Activated T-helper 2 cell treated with anti-CD3 and anti-CD28 coated beads, Interferon-gamma antibody, Interleukin-2, Interleukin-4, amounts not matched to agents 10 μg/mL and 5 μg/mL and 100 μg/mL, durations not matched to agents 14 hours and 24 hours and 36 hours (primary cell): ENCODE results near the gene RFT1. TPM values are rescaled to one million over a fixed set of nuclear protein-coding genes. Genes with fewer than 3 reads are reported as not detected.
"Not testable (repeated sequence)": the region's sequence is repeated elsewhere in the genome, so short reads cannot be mapped to it uniquely, and the experiment has no call there.

Experiments used
- DNase-seq: peaks from one replicate; pipeline ENCODE4 v3.0.0; 2021; ENCODE audit warnings: low spot score
- H3K27ac Mint-ChIP-seq: one replicate; pipeline ENCODE4 v1.8.0; 2021; ENCODE audit warnings: mixed read lengths
- H3K27me3 Mint-ChIP-seq: one replicate; pipeline ENCODE4 v1.8.0; 2021; ENCODE audit warnings: low read depth, mixed read lengths
- H3K36me3 Mint-ChIP-seq: one replicate; pipeline ENCODE4 v1.8.0; 2021; ENCODE audit warnings: low read depth, mixed read lengths
- H3K4me1 Mint-ChIP-seq: one replicate; pipeline ENCODE4 v1.8.0; 2021; ENCODE audit warnings: low read depth, mixed read lengths
- H3K4me3 Mint-ChIP-seq: one replicate; pipeline ENCODE4 v1.8.0; 2021; ENCODE audit warnings: low read depth, mild to moderate bottlenecking, moderate library complexity, mixed read lengths
- H3K9me3 Mint-ChIP-seq: one replicate; pipeline ENCODE4 v1.8.0; 2021; ENCODE audit warnings: mixed read lengths
- intact Hi-C: fragments of 100-400 bp; cut with micrococcal nuclease; formaldehyde crosslinking; loops from one replicate; pipeline ENCODE4 v1.15.1; 2023
- total RNA-seq: library from RNA; stranded (reverse); gene quantifications from 2 replicates; pipeline ENCODE4 v1.2.3, GENCODE V29; 2022

Gene RFT1
- total RNA-seq, 1 donor from 2014 or later = 36.4 TPM

DNA sequence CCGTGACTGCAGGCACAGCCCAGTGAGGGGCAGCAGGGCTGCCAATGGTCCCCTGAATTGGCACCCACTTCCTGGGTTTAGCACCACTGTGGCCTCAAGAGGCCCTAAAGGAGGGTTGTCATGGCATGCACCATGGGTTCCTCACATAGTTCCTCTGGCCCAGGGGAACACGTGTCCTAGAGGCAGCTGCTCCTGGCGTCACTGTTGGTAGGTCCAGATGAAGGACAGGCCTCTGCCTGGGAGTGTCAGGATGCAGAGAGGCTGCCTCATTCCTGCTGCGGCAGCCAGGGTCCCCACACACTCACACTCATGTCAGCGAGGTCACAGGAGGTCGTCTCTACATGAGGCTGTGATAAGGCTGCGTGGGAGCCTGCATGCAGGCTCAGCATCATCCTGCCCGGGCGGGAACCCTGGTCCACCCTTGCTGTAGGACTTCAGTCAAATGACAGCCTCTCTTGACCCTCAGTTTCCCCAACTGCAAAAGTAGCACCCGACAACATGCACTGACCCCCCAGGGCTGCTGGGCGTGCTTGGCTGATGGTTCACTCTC, 58.3 kb downstream of the RFT1 start:
- H3K27me3 Mint-ChIP-seq = no peaks in the 10 kb centered on the region
- peaks cover 13% of the 10 kb centered on the region for H3K4me1 Mint-ChIP-seq
- no peak for DNase-seq
- H3K27ac Mint-ChIP-seq = peak overlapping the region; percentile 91
- H3K4me3 Mint-ChIP-seq = peak overlapping the region; percentile 90
- no peaks in the 10 kb centered on the region for H3K9me3 Mint-ChIP-seq
- H3K36me3 Mint-ChIP-seq = no peaks in the 10 kb centered on the region
- intact Hi-C loops = loop anchor here (1.0 to 2.0 kb wide), 2 partner anchors 137 to 330 kb away; no protein-coding TSS in a partner anchor

DNA sequence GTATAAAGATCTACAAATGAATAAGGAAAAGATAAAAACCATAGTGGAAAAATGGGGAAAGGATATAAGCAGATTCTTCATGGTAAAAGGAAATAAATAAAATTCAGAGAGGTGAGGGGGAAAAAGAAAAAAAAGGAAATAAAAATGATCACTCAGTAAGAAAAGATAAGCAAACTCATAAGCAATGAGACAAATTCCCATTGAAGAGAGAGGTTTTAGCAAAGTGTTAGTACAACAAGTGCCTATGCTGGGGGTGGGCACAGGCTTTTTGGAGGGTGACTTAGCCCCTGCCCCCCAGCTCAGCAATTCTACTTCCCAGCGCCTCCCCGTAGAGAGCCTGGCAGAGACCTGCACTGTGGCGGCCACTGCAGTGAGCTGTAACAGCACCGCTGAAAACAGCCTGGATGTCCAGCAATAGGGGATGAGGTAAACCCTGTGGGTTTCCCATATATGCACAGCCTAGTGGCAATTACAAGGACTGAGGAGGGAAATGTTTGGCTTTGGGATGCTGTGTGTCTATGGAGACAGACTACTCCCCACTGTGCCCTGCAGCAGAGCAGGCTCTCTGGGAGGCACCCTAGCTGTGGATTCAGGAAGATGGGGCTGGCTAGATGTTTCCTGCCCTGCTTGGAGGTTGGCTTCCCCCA, 60.7 kb downstream of the RFT1 start:
- H3K4me3 Mint-ChIP-seq = no peak overlapping the region

DNA sequence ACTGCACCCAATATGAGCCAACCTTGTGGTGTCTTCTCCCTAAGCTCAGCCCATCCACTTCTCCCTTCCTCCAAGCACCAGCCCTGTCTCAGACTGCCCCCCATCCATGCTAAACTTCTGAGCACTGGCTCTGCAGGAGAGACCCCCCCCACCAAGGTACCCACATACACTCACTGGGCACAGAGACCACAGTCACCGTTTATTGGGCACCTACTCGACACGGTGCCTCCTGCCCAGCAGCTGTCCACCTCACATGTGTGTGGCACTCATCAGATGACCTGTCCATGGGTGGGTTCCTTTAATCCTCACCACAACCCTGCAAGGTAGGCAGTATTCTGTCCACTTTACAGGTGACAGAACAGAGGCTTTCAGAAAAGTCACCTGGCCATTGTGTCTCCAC, 62.1 kb downstream of the RFT1 start:
- Mint-ChIP-seq H3K9me3 (no peaks in the 10 kb centered on the region), H3K4me3 (no peak overlapping the region), H3K36me3 (no peaks in the 10 kb centered on the region), H3K27ac (no peak overlapping the region), H3K4me1 (peaks cover 10% of the 10 kb centered on the region), H3K27me3 (peaks cover 12% of the 10 kb centered on the region)
- DNase-seq = no peak
- intact Hi-C loops = no loop called here

More for the DNA sequence above, 60.7 kb downstream of the RFT1 start:
- H3K27ac Mint-ChIP-seq = no peak overlapping the region
- no peaks in the 10 kb centered on the region for H3K9me3 Mint-ChIP-seq
- H3K27me3 Mint-ChIP-seq = peaks cover 6% of the 10 kb centered on the region
- peaks cover 13% of the 10 kb centered on the region for H3K4me1 Mint-ChIP-seq
- H3K36me3 Mint-ChIP-seq = no peaks in the 10 kb centered on the region
- intact Hi-C loops = no loop called here
- DNase-seq = no peak

DNA sequence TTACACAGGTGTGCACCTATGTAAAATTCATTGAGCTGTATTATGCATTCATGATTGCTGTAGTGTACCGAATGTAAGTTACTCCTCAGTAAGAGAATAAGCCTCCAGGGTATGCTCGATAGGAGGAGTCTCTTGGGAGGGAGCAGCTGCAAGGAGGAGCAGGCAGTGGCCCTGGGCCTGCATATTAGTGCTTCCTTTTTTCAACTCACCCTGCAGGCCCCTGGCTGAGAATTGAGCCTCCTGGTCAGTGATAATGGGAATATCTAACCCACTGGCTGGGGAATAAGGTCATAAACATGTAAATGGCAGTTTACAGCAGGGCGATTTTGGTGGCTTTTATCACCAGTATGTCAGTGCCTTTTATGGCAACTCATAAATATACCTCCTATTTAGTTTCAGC, 62.7 kb downstream of the RFT1 start:
- Mint-ChIP-seq H3K4me3 (no peak overlapping the region), H3K4me1 (peaks cover 6% of the 10 kb centered on the region), H3K9me3 (no peaks in the 10 kb centered on the region), H3K36me3 (no peaks in the 10 kb centered on the region), H3K27ac (no peak overlapping the region), H3K27me3 (peaks cover 16% of the 10 kb centered on the region)
- intact Hi-C loops = no loop called here
- DNase-seq = no peak

DNA sequence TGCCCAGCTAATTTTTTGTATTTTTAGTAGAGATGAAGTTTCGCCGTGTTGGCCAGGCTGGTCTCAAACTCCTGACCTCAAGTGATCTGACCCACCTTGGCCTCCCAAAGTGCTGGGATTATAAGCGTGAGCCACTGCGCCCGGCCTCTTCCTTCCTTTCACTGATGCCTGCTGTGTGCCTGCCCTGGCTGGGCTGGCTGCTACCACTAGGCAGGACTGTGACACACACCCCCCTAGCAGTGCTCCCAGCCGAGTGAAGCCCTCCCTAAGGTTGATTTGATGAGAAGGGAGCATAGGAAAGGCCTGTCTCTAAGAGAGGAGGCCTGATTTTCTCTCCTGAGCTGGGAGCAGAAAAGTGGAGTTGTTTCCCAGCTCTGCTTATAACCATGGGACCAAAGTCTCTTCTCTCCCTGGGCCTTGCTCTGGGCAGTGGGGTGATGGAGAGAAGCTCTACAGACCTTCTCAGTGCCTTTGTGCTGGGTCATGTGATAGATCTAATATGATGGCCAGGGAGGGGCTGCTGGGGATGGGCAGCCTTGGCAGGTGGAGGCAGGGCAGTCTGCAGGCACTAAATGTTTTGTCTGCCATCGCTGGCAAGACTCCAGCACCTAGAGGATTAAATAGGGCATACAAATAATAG, 64.3 kb downstream of the RFT1 start:
- Mint-ChIP-seq H3K27me3 (peaks cover 27% of the 10 kb centered on the region), H3K36me3 (no peaks in the 10 kb centered on the region), H3K4me3 (no peak overlapping the region), H3K9me3 (no peaks in the 10 kb centered on the region), H3K4me1 (no peaks in the 10 kb centered on the region), H3K27ac (no peak overlapping the region)
- intact Hi-C loops = no loop called here
- DNase-seq = no peak

DNA sequence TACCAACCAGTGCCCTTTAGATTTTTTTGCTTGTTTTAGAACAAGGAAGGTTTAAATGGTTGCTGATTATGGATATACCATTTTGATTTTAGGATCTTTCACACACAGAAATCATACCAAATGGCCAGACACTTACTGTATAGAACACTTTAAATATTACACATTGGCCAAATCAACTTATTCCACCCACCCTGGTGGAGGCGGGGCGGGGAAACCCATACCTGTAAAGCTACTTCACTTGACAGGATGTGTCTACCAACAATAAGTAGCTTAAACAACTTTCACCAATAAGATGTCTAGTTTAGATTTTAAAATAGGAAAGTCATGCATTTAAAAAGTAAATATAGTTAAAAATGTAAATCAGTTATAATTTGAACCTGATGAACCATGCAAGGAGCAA, 67.3 kb downstream of the RFT1 start:
- no peak overlapping the region for H3K27ac Mint-ChIP-seq
- no peak for DNase-seq
- H3K4me1 Mint-ChIP-seq = no peaks in the 10 kb centered on the region
- no peak overlapping the region for H3K4me3 Mint-ChIP-seq
- H3K27me3 Mint-ChIP-seq = peaks cover 34% of the 10 kb centered on the region
- no peaks in the 10 kb centered on the region for H3K36me3 Mint-ChIP-seq
- intact Hi-C loops = no loop called here
- H3K9me3 Mint-ChIP-seq = no peaks in the 10 kb centered on the region

DNA sequence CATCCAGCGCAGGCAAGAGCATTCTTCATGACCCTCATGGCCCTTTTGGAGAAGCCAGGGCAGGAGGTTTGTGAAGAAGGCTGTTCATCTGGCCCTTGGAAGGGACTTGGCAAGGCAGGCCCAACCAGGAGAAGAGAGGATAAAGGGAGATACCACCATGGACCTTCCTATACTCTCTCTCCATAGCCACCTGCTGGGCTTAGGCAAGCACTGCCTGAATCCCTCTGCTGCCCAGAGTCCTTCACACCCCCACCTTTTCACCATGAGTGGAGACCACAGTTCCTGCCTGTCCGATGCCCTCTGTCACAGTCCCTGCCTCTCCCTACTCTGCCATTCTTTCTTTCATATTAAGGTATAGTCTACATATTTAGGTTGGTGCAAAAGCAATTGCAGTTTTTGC, 73.8 kb downstream of the RFT1 start:
- H3K9me3 Mint-ChIP-seq = no peaks in the 10 kb centered on the region
- no peak overlapping the region for H3K27ac Mint-ChIP-seq
- H3K4me1 Mint-ChIP-seq = no peaks in the 10 kb centered on the region
- peaks cover 10% of the 10 kb centered on the region for H3K27me3 Mint-ChIP-seq
- no peak for DNase-seq
- intact Hi-C loops = no loop called here
- H3K36me3 Mint-ChIP-seq = no peaks in the 10 kb centered on the region
- no peak overlapping the region for H3K4me3 Mint-ChIP-seq

DNA sequence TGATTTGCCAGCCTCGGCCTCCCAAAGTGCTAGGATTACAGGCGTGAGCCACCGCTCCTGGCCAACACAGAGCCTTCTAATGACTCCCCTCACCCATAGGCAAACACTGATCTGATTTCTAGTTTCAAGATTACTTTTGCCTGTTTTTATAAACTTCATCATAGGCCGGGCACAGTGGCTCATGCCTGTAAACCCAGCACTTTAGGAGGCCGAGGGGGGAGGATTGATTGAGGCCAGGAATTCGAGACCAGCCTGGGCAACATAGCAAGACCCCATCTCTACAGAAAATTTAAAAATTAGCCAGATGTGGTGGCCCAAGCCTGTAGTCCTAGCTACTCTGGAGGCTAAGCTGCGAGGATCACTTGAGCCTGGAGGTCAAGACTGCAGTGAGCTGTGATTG, 76.0 kb downstream of the RFT1 start:
- H3K36me3 Mint-ChIP-seq, H3K4me1 Mint-ChIP-seq, DNase-seq, intact Hi-C loops, H3K4me3 Mint-ChIP-seq, H3K9me3 Mint-ChIP-seq, H3K27ac Mint-ChIP-seq, H3K27me3 Mint-ChIP-seq: not testable (repeated sequence)

DNA sequence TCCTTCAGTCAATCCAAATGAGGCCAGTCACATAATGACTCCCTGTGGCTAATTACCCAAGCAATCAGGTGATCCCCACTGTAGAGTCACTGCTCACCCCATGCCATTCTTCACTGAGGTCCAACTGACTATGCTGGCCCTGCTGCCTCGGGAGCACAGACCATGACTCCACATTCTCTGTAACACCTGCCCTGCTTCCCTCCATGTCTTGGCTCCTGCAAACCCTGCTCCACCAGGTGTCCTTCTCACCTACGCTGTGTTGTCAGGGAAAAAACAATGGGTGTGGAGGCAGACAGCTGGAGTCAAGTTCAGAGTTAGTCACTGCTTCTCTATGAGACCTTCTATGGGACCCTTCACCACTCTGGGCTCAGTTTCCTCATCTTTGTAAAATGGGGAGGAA, 78.3 kb downstream of the RFT1 start:
- Mint-ChIP-seq H3K4me1 (peaks cover 9% of the 10 kb centered on the region), H3K27ac (no peak overlapping the region), H3K4me3 (no peak overlapping the region), H3K36me3 (no peaks in the 10 kb centered on the region), H3K9me3 (no peaks in the 10 kb centered on the region), H3K27me3 (peaks cover 12% of the 10 kb centered on the region)
- intact Hi-C loops = no loop called here
- DNase-seq = no peak

DNA sequence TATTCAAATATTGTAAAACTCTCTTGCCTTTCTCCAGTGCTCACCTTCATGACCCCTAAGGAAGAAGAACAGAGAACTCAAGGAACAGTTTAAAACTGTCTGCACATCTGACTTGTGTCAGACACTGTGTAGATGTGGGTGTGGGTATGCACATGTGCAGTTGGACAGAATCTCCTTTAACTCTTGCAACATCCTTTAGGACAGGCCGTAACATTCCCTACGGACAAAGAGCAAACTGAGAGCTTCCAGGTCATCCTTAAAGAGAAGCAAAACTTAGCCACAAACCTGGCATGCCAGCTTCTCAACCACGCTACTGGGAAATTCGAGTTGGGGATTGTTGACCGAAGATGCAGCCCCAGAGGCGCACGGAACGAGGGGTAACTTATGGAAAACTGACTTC, 80.2 kb downstream of the RFT1 start:
- no peaks in the 10 kb centered on the region for H3K9me3 Mint-ChIP-seq
- H3K27ac Mint-ChIP-seq = no peak overlapping the region
- H3K4me1 Mint-ChIP-seq = peaks cover 11% of the 10 kb centered on the region
- no peak overlapping the region for H3K4me3 Mint-ChIP-seq
- H3K27me3 Mint-ChIP-seq = peaks cover 13% of the 10 kb centered on the region
- intact Hi-C loops = no loop called here
- H3K36me3 Mint-ChIP-seq = no peaks in the 10 kb centered on the region
- peak; percentile 1 for DNase-seq

DNA sequence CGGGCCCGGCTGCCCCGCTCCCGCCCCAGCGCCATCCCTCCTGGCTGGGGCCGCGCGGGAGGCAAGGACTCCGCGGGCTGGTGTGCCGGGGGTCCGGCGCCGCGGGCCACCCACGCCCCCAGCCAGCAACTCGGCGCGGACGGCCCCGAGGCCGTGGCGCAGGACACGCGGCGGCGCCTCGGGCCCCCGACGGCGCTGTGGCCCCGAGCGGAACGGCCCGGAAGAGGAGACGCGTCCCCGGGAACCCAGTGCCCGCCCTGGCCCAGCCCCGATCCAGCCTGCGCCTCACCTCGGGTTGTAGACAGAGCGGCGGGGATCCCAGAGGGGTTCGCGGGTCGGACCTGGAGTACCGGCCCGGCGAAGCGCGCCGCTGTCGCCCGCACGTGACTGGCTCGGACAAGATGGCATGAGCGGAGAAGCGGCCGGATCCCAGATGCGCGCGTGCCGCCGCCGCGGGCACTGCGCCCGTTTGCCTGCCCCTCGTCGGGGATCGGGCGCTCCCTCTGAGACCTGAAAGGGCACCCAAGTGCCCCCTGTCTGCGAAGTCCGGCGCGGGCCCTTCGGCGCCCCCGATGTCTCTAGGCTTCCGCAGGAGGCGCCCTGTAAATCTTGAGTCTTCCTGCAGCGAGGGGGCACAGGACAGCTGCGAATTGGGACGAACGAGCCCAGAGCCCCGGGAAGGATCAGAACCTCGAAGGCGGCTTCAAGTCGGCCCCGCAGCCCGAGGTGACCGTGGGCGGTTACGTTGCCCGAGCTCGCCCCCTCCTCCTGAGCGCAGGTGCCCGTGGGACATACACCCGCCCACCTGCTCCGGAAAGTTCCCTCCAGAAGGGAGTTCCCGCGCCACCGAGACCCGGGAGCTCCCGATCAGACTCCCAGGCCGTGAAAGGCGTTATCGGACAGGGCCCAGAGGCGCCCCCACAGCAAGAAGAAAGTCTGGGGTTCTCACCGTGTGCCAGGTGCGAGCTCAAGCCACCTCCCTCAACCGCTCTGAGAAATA, 83.8 kb downstream of the RFT1 start:
- H3K4me3 Mint-ChIP-seq = peak overlapping the region; percentile 84
- H3K9me3 Mint-ChIP-seq = no peaks in the 10 kb centered on the region

DNA sequence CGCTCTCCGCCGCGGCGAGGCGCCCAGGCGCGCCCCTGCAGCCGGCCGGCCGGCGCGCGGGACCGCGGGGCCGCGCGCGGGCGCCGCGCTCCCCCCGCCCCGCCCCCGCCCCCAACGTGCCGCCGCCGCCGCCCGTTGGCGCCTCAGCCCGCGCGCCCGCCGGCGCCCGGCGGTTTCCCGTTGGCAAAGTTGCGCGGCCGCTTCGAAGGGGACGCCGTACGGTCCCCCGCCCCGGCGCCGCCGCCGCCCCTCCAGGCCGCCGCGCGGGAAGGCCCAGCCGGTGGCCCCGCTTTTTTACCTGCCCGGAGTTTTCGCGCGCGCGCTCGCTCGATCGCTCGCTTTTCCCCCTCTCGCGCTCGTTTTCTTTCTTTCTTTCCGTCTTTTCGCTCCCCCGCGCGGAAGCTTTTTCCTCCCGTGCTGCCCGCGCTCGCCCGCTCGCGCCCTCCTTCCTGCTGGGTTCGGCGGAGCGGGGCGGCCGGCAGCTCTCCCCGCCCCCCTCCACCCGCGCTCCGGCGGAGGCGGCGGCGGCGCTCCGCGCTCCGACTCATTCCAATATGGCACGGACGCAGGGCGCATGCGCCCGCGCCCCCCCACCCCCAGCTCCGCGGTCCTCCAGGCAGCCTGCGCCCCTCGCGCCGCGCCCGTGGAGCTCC, 84.6 kb downstream of the RFT1 start, which contains the start of gene SFMBT1:
TSS of gene SFMBT1 (minus strand) at position 556 of the 653 bp plus-strand sequence. CDS start 76,945 bp downstream, outside the sequence.
- peaks cover 13% of the 10 kb centered on the region for H3K27me3 Mint-ChIP-seq
- peaks cover 6% of the 10 kb centered on the region for H3K36me3 Mint-ChIP-seq
- no peak for DNase-seq
- peak within 1 kb of the TSS; percentile 91 for H3K27ac Mint-ChIP-seq
- peak within 1 kb of the TSS; percentile 91 for H3K4me3 Mint-ChIP-seq
- H3K4me1 Mint-ChIP-seq = peaks cover 35% of the 10 kb centered on the region
- no peaks in the 10 kb centered on the region for H3K9me3 Mint-ChIP-seq
- intact Hi-C loops = loop anchor here (2.0 kb wide), 1 partner anchor 149 kb away; the partner anchor contains the start of gene STIMATE

More for the DNA sequence above, 83.8 kb downstream of the RFT1 start:
- peaks cover 33% of the 10 kb centered on the region for H3K4me1 Mint-ChIP-seq
- H3K27me3 Mint-ChIP-seq = peaks cover 13% of the 10 kb centered on the region
- DNase-seq = peak; percentile 54
- peak overlapping the region; percentile 87 for H3K27ac Mint-ChIP-seq
- intact Hi-C loops = loop anchor here (1.0 kb wide), 1 partner anchor 55 kb away; no protein-coding TSS in a partner anchor
- H3K36me3 Mint-ChIP-seq = peaks cover 6% of the 10 kb centered on the region
